HepG2 (cell line): Measurements from ENCODE around the gene TSPAN32. TPM values are rescaled to one million over a fixed set of nuclear protein-coding genes. Genes with fewer than 3 reads are reported as not detected.

Experiments
- ATAC-seq: fragments of 200-7000 bp; cut with Tn5 transposase; 3 replicates; pipeline ENCODE4 v1.9.1; 2020; ENCODE audit warnings: mild to moderate bottlenecking, moderate library complexity
- BruUV-seq: library from RNA; stranded (reverse); fragments of 400-500 nt; replicated peaks from 2 replicates; lab custom pipeline; 2021; lab: Mats Ljungman, UMichigan
- CTCF ChIA-PET: fragments of 300-600 bp; formaldehyde crosslinking; extraction: SDS; loops from one replicate; lab custom pipeline; 2021; ENCODE audit warnings: low total read pairs, inconsistent platforms, low intra/inter-chr PET ratio; lab: Yijun Ruan, JAX
- POLR2A ChIA-PET: fragments of 350-600 bp; sonication (Branson Sonifier 250); formaldehyde crosslinking; loops from one replicate; lab custom pipeline; 2020; ENCODE audit warnings: antibody characterized with exemption, inconsistent platforms; lab: Yijun Ruan, JAX
- DNase-seq: peaks from one replicate; pipeline ENCODE4 v3.0.0-alpha.2; 2015; ENCODE audit warnings: low spot score
- FAIRE-seq: peaks from 3 replicates; lab custom pipeline; 2011; peaks lifted over from hg19 to GRCh38; lab: Jason Lieb, UNC
- H2AFZ ChIP-seq: one replicate; pipeline ENCODE4 v1.6.1; 2011; ENCODE audit warnings: low read length, inconsistent platforms
- H3K27ac ChIP-seq: fragments of 300-600 bp; 3 replicates; pipeline ENCODE4 v1.8.0; 2011; ENCODE audit warnings: mixed run types, mild to moderate bottlenecking, mixed read lengths, low read length, inconsistent platforms; ENCODE audit not compliant: insufficient read depth; ENCODE audit errors: extremely low read length
- H3K27me3 ChIP-seq, 2 experiments: fragments of 200-600 bp in 1 of 2; 2 replicates in 1 of 2; 3 replicates in 1 of 2; pipeline versions ENCODE4 v1.6.0 to v1.8.0; 2011; ENCODE audit warnings: low read length in 2 of 2, mild to moderate bottlenecking in 2 of 2, moderate library complexity in 2 of 2, inconsistent platforms in 1 of 2; ENCODE audit not compliant: insufficient read depth in 2 of 2, control insufficient read depth in 1 of 2
- H3K36me3 ChIP-seq, 2 experiments: fragments of 200-600 bp in 1 of 2; replicated peaks in 1 of 2; 2 replicates in 1 of 2; 3 replicates in 1 of 2; pipeline versions ENCODE4 v1.5.1 to v1.8.0; 2011; ENCODE audit warnings: low read length in 2 of 2, inconsistent platforms in 1 of 2; ENCODE audit not compliant: insufficient read depth in 2 of 2, control insufficient read depth in 1 of 2
- H3K4me1 ChIP-seq: 2 replicates; pipeline ENCODE4 v1.5.1; 2012; ENCODE audit warnings: low read length, inconsistent platforms; ENCODE audit not compliant: insufficient read depth
- H3K4me2 ChIP-seq: 2 replicates; pipeline ENCODE4 v1.6.0; 2011; ENCODE audit warnings: low read depth, low read length, inconsistent platforms
- H3K4me3 ChIP-seq, 3 experiments: fragments of 200-600 bp in 1 of 3; sonication (generic), shearing (Covaris generic) in 1 of 3; replicated peaks in 1 of 3; 2 replicates each; pipeline ENCODE4 v1.5.1; 2011 to 2016; ENCODE audit warnings: low read length in 3 of 3, inconsistent platforms in 2 of 3, low read depth in 2 of 3, mild to moderate bottlenecking in 2 of 3, control low read depth in 1 of 3, mixed read lengths in 1 of 3; ENCODE audit not compliant: insufficient read depth in 1 of 3
- H3K79me2 ChIP-seq: one replicate; pipeline ENCODE4 v1.6.1; 2011; ENCODE audit warnings: low read length, inconsistent platforms; ENCODE audit not compliant: insufficient read depth
- H3K9ac ChIP-seq: 2 replicates; pipeline ENCODE4 v1.6.0; 2011; ENCODE audit warnings: mild to moderate bottlenecking, low read depth, low read length, inconsistent platforms; ENCODE audit not compliant: insufficient read depth
- H3K9me3 ChIP-seq: 2 replicates; pipeline ENCODE4 v1.5.1; 2012; ENCODE audit warnings: mild to moderate bottlenecking, low read length
- H4K20me1 ChIP-seq: 2 replicates; pipeline ENCODE4 v1.6.0; 2011; ENCODE audit warnings: inconsistent platforms, mild to moderate bottlenecking, low read length, moderate library complexity; ENCODE audit not compliant: insufficient read depth
- NBN ChIP-seq: fragments of 450-650 bp; conservative IDR thresholded peaks from 2 replicates; pipeline ENCODE4 v1.6.1; 2017
- SMAD9 ChIP-seq: sonication (generic); formaldehyde crosslinking; IDR thresholded peaks from 2 replicates; pipeline ENCODE4 v1.5.1; 2020; ENCODE audit warnings: mild to moderate bottlenecking, missing genetic modification reagents
- ZNF260 ChIP-seq: sonication (generic); formaldehyde crosslinking; IDR thresholded peaks from 2 replicates; pipeline ENCODE4 v1.4.0; 2020; ENCODE audit warnings: missing genetic modification reagents, low read depth, mild to moderate bottlenecking, borderline replicate concordance
- ZNF326 ChIP-seq: sonication (generic); formaldehyde crosslinking; IDR thresholded peaks from 2 replicates; pipeline ENCODE4 v1.4.0; 2020; ENCODE audit warnings: missing genetic modification reagents, borderline replicate concordance
- ZSCAN30 ChIP-seq: sonication (generic); formaldehyde crosslinking; IDR thresholded peaks from 2 replicates; pipeline ENCODE4 v1.5.0; 2020; ENCODE audit warnings: mild to moderate bottlenecking, missing genetic modification reagents
- WGBS: methylation state at CpG from one replicate; pipeline ENCODE4 v1.1.6; 2017; ENCODE audit warnings: low lambda C conversion rate; 5-methylcytosine and 5-hydroxymethylcytosine counted together
- in situ Hi-C: cut with HindIII; loops from 2 replicates; pipeline ENCODE4 v1.10.0; 2017; ENCODE audit warnings: low pct_unique_long_range_greater_than_20kb; ENCODE audit not compliant: extremely low pct_ligation_motif_present
- intact Hi-C: fragments of 100-400 bp; cut with micrococcal nuclease; formaldehyde crosslinking; loops from one replicate; pipeline ENCODE4 v1.10.0; 2022; ENCODE audit not compliant: unreplicated experiment
- polyA plus RNA-seq, 8 experiments: library from polyadenylated mRNA; depleted of rRNA in 3 of 8; stranded (reverse) in 7 of 8; unstranded in 1 of 8; fragments of >200 nt; fragmentation: Illumina TruSeq in 4 of 8; extraction: Trizol in 4 of 8; gene quantifications; 2 replicates each; pipeline versions ENCODE4 v1.2.1 to v1.2.3, GENCODE V29; 2011 to 2016; ENCODE audit warnings: low read depth in 4 of 8, missing spikeins in 1 of 8, mixed read lengths in 1 of 8; ENCODE audit not compliant: insufficient read depth in 1 of 8
- total RNA-seq, 5 experiments: library from RNA; depleted of rRNA; stranded (reverse); fragments of >200 nt; fragmentation: Illumina TruSeq; extraction: Trizol; gene quantifications; 2 replicates each; pipeline ENCODE4 v1.2.3, GENCODE V29; 2016; ENCODE audit warnings: low read depth in 1 of 5
- TF ChIP-seq, protein P1 (sequence below): sonication (generic); formaldehyde crosslinking; IDR thresholded peaks from 2 replicates; pipeline ENCODE4 v1.8.0; 2022; ENCODE audit warnings: missing genetic modification reagents, mild to moderate bottlenecking, moderate library complexity, borderline replicate concordance
- TF ChIP-seq, protein P2 (sequence below): sonication (generic); formaldehyde crosslinking; IDR thresholded peaks from 2 replicates; pipeline ENCODE4 v1.5.1; 2020; ENCODE audit warnings: mild to moderate bottlenecking, missing genetic modification reagents
- TF ChIP-seq, protein P3 (sequence below): sonication (generic); formaldehyde crosslinking; IDR thresholded peaks from 2 replicates; pipeline ENCODE4 v1.9.0; 2022; ENCODE audit warnings: low read depth, missing genetic modification reagents
- TF ChIP-seq, protein P4 (sequence below): IDR thresholded peaks from 2 replicates; pipeline ENCODE4 v1.6.1; 2016; ENCODE audit warnings: mild to moderate bottlenecking

TSPAN32 gene
- total and polyA plus RNA-seq, 2 of the 13 experiments (the other 11 are each of a cell fraction or from before 2014, with no cell fraction given) = 0.09 to 0.70 TPM

DNA sequence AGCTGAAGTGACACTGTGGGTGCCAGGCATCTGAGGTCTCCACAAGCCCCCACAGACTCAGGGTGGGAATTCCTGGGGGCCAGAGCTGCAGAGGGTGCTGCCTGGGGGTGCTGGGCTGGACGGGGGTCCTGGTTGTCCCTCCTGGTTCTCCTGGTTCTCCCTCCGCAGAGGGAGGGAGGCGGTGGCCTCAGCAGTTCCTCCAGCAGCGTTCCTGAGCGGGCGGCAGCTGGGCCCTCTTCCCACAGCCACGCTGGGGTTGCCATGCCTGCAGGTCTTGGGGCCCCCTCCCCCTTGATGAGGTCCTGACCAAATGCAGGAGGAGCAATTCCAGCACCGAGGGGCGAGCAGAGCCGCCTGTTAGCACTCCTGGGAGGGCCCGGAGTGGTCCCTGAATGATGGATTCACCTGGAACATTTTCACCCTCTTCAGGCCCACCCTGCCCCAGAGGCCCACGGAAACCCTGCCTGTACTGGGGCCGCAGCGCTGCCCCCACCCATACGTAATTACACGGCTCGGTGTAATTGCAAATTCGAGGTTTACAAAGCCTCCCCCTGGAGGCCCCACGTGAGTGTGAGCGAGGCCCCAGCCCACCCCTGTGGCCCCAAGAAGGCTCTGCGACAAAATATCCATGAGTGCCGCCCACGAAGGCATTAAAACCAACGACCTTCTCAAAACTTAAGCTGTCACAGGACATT is 730 bp upstream of the TSPAN32 start:
- ChIA-PET CTCF (interaction anchor here (3.6 kb wide), 1 partner anchor 103 kb away, joined by 72 read pairs; no protein-coding TSS in a partner anchor), POLR2A (no interaction called here)
- no peak overlapping the region for H3K4me2 ChIP-seq
- 55% methylated on average over 7 of the region's 24 CpGs for WGBS
- no peak overlapping the region for H3K4me3 ChIP-seq
- no peak overlapping the region for H3K9ac ChIP-seq
- H3K9me3 ChIP-seq = no peaks in the 10 kb centered on the region
- no peaks in the 10 kb centered on the region for H3K79me2 ChIP-seq
- ATAC-seq = no peak
- intact Hi-C loops (no loop called here), in situ Hi-C loops (no loop called here)
- H3K27ac ChIP-seq = no peak overlapping the region
- H4K20me1 ChIP-seq = no peaks in the 10 kb centered on the region
- no TSS peak for BruUV-seq
- no peaks in the 10 kb centered on the region for H3K36me3 ChIP-seq
- H2AFZ ChIP-seq = no peak overlapping the region
- H3K4me1 ChIP-seq = peaks cover 29% of the 10 kb centered on the region
- peaks cover 2 to 20% of the 10 kb centered on the region in 2 experiments; a peak in 2 of 5 replicates for H3K27me3 ChIP-seq
- no peak for FAIRE-seq
- DNase-seq = no peak
- TF ChIP-seq, protein P1, sequence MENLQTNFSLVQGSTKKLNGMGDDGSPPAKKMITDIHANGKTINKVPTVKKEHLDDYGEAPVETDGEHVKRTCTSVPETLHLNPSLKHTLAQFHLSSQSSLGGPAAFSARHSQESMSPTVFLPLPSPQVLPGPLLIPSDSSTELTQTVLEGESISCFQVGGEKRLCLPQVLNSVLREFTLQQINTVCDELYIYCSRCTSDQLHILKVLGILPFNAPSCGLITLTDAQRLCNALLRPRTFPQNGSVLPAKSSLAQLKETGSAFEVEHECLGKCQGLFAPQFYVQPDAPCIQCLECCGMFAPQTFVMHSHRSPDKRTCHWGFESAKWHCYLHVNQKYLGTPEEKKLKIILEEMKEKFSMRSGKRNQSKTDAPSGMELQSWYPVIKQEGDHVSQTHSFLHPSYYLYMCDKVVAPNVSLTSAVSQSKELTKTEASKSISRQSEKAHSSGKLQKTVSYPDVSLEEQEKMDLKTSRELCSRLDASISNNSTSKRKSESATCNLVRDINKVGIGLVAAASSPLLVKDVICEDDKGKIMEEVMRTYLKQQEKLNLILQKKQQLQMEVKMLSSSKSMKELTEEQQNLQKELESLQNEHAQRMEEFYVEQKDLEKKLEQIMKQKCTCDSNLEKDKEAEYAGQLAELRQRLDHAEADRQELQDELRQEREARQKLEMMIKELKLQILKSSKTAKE (CRISPR knock-in tag) = no peak
- TF ChIP-seq, protein P2, sequence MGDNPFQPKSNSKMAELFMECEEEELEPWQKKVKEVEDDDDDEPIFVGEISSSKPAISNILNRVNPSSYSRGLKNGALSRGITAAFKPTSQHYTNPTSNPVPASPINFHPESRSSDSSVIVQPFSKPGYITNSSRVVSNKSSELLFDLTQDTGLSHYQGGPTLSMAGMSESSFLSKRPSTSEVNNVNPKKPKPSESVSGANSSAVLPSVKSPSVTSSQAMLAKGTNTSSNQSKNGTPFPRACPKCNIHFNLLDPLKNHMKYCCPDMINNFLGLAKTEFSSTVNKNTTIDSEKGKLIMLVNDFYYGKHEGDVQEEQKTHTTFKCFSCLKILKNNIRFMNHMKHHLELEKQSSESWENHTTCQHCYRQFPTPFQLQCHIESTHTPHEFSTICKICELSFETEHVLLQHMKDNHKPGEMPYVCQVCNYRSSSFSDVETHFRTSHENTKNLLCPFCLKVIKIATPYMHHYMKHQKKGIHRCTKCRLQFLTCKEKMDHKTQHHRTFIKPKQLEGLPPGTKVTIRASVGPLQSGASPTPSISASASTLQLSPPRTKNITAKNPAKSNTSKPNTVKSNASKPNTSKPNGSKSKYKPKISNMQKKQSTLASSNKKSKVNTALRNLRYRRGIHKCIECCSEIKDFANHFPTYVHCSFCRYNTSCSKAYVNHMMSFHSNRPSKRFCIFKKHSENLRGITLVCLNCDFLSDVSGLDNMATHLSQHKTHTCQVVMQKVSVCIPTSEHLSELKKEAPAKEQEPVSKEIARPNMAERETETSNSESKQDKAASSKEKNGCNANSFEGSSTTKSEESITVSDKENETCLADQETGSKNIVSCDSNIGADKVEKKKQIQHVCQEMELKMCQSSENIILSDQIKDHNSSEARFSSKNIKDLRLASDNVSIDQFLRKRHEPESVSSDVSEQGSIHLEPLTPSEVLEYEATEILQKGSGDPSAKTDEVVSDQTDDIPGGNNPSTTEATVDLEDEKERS (CRISPR knock-in tag) = no peak
- TF ChIP-seq NBN (no peak), ZNF326 (CRISPR knock-in tag) (no peak), ZNF260 (CRISPR knock-in tag) (no peak), ZSCAN30 (no peak), SMAD9 (CRISPR knock-in tag) (no peak)
- TF ChIP-seq, protein P3, sequence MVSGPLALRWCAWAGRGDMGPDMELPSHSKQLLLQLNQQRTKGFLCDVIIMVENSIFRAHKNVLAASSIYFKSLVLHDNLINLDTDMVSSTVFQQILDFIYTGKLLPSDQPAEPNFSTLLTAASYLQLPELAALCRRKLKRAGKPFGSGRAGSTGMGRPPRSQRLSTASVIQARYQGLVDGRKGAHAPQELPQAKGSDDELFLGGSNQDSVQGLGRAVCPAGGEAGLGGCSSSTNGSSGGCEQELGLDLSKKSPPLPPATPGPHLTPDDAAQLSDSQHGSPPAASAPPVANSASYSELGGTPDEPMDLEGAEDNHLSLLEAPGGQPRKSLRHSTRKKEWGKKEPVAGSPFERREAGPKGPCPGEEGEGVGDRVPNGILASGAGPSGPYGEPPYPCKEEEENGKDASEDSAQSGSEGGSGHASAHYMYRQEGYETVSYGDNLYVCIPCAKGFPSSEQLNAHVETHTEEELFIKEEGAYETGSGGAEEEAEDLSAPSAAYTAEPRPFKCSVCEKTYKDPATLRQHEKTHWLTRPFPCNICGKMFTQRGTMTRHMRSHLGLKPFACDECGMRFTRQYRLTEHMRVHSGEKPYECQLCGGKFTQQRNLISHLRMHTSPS (CRISPR knock-in tag) = no peak
- TF ChIP-seq, protein P4, sequence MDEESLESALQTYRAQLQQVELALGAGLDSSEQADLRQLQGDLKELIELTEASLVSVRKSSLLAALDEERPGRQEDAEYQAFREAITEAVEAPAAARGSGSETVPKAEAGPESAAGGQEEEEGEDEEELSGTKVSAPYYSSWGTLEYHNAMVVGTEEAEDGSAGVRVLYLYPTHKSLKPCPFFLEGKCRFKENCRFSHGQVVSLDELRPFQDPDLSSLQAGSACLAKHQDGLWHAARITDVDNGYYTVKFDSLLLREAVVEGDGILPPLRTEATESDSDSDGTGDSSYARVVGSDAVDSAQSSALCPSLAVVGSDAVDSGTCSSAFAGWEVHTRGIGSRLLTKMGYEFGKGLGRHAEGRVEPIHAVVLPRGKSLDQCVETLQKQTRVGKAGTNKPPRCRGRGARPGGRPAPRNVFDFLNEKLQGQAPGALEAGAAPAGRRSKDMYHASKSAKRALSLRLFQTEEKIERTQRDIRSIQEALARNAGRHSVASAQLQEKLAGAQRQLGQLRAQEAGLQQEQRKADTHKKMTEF (CRISPR knock-in tag) = no peak
